Skeletal muscle cell (primary cell): ENCODE measurements around the gene RFX6.
A peak's percentile ranks its signal among the peaks of the same experiment; 100 is the strongest.

ENCODE experiments used
- DNase-seq: peaks from one replicate; pipeline ENCODE4 v3.0.0-alpha.2; 2010; ENCODE audit warnings: low read depth
- H3K4me3 ChIP-seq: 2 replicates; pipeline ENCODE4 v1.5.1; 2011; ENCODE audit warnings: low read depth, mild to moderate bottlenecking, control low read depth, low read length, moderate library complexity

RFX6 gene

DNA sequence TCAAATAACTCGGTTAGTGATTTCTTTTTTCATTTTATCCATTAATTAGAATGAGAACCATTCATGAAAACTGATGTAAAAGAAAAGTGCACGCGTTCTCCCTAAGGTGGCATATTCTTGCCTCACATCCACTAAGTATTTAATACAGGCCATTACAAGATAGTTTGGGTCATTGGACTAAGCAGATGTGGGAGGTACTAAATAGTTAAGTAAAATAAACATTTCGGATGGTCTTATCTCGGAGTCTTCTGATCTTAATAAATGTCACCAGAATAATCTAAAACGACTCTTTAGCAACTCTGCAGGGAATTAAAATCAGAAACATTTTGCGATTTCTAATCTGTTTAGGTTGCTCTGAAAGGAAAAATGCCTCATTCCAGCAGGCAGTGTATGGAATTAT, 78.7 kb downstream of the RFX6 start:
- no peak overlapping the region for H3K4me3 ChIP-seq
- DNase-seq, result no peak

DNA sequence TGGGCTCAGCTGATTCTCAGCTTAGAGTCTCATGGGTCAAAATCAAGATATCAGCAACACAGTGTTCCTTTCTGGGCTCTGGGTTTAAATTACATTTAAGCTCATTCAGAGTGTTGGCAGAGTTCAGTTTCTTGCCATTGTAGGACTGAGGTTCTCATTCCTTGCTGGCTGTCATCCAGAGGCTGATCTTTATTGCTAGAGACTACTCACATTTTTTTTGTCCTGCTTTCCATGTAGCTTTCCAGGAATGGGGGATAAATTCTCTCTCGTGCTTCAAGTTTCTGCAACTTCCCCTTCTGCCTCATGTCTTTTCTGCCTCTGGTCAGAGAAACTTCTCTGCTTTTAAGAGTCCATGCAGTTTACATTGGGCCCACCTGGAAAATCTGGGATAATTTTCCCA, 86.9 kb downstream of the RFX6 start:
- no peak overlapping the region for H3K4me3 ChIP-seq
- DNase-seq, result no peak

DNA sequence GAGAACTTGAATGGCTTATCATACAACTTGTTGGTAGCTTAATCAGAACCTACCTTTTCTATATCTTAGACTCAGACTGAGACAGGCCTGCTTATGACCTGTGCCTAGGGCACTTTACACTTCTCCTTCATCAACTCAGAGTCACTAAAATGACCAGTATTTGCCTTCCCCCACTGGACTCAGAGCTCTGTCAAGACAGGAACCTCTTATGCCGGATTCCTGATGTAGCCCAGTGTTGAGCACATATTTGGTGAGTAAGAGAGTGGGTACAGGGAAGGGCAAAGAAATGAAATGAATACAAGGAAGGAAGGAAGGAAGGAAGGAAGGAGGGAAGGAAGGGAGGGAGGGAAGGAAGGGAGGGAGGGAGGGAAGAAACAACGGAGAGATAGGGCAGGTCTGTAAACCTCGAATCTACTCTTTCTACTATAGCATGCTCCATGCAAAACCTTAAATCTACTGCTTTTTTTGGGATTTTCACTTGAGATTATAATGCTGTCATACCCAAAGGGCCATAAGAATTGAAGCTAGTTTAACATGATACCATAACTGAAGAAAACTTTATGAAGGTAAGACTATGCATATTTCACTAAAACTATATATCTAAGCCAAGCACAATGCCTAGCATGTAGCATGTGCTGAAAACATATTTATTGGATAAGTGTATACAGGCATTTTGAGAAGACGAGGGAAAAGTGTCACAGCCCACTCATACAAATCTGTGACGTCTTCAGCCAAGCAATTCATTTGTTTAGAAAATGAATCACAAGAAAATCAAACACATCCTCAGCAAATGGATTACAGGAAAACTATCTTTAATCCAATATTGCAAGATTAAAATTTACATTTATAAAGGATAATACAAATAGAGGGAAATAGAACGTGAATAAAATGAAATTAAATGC, 89.9 kb downstream of the RFX6 start:
- no peak for DNase-seq
- H3K4me3 ChIP-seq, result no peak overlapping the region

DNA sequence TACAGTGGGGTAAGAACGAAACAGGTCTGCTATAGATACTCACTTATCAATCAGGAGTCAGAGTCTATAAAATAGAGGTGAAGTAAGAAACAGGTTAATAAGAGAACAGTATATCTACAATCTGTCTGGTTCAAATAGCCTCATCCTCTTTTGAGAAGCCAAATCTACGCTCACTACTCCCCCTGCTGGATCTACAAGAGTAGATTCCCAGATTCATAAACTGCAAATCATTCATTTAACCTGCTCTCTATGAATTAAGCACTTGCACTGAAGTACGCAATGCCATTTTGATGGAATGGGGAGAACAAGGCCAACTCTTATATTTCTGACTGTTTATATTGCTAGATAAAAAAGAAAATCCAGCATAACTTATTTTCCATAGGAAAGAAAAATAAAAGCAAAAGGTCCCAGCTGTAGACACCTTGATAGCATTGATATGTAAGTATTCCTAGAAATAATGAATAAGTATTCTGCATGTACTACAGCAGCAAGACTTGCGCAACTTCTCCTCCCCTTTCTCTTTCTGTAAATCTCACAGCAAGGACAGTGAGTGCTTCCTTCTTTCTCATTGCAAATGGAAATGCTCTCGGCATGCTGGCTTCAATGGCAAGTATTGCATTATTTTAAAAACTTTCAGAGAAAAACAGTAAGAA, 92.3 kb downstream of the RFX6 start:
- DNase-seq, result no peak
- no peak overlapping the region for H3K4me3 ChIP-seq

DNA sequence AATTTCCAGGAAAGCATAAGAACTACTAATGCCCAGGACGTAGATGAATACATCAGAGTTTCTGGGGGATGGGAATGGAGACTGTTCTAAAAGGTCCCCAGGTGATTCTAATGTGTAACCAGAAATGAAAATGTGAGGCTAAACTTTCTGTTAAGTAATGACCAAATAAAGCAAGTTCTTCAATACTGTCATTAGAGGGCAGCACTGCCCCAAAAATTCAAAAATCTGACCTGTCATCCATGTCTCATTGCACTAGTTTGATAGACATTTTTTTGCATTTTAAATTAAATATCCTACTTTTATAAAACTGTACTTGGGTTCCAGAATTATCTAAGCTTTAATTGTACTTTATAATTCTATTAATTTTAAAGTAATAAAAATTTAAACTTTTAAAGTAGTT, 94.9 kb downstream of the RFX6 start:
- H3K4me3 ChIP-seq, result no peak overlapping the region
- no peak for DNase-seq

DNA sequence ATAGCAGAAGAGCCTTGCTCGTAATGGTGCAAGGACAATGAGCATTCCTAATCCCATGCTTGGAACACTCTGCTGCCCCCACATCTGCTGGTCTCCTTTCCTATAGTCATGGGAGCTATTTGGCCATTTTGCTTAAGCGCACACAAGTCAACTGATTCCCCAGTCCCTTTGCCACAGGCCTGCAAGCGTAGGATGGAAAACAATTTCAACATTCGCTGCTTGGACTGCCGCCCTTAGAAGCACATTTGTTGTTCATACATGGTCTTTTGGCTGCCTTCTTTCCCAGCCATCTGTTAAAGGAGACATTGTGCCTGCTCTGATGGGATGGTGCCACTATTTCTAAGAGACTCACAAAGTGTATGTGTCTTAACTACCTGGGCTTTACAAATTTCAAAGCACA, 96.9 kb downstream of the RFX6 start:
- H3K4me3 ChIP-seq, result no peak overlapping the region
- DNase-seq, result no peak

DNA sequence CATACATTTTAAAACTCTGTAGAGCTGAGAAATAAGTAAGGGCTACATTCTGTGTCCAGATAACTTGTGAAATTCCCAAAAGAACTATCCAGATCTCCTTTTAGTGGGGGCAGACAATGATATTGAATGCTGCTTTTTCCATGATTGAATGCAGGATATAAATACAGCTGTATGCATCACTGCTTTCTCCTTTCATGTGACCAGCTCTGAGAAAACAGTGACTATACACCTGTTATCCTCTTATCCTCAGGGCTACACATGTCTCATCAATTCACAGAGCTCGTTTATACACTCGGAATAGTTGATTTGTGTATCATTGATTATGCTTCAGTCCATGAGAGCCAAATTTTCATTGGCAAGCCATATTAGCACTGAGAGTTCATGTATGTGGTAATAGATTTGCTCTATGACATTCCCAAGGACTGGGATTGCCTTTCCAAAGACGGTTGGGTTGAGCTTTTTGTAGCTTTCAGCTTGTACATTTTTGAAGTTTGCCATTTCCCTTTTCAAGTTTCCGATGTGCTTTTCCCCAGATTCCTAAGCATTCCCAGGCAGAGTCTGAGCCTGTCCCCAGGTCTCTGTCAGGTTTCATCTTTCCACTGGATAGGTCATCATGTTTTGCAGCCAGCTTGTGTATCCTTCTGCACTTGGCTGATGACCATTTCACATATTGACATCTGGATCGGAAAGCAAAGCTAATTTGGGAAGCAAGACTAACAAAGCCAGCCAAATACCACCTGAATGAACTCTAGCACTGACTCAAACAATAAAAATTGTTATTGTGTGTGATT, 97.7 kb downstream of the RFX6 start:
- H3K4me3 ChIP-seq, result no peak overlapping the region
- DNase-seq, result no peak

DNA sequence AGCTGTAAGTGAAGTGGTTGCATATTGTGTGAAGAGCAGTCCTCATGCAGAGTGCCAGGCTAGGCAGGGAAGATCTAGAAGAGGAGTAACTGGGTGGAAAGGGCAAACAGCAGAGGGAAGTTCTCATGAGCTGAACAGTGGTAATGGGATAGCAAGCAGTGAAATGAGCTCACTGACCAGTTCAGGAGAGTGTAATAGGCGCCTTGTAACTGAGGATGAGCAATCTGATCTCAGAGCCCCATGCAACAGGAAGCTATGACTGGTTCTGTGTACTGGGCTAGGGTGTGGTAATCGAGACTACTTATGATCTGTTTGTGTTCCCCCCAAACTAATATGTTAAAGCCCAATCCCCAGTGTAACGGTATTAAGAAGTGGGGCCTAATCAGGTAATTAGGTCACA, 98.6 kb downstream of the RFX6 start:
- DNase-seq, result peak; percentile 23
- H3K4me3 ChIP-seq, result no peak overlapping the region

DNA sequence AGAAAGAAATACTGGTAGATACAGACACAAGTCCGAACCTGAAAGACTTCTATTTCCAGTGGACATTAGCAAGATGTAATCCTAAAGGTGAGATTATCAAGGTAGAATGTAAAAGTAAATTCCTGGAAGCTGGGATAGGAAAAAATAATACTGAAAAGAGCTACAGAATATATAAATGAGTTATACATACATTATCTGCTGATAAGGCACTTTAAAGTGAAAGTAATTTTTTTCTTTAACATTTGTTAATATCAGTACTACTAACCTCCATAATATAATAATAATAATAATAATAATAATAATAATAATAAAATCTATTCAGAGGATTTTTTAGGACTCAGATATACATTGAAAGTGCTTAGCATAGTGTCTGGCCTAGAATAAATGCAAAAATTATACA, 102.5 kb downstream of the RFX6 start:
- no peak overlapping the region for H3K4me3 ChIP-seq
- no peak for DNase-seq
